T1000 (cell line): ENCODE data around the gene LIX1.

Experiments used
- DNase-seq: peaks from one replicate; lab custom pipeline; 2025; ENCODE audit warnings: mixed read lengths; lab: John Stamatoyannopoulos, UW

LIX1 gene

GRCh38 chr5:97073420-97073819 is 69.0 kb downstream of the LIX1 start:
- no peak for DNase-seq

GRCh38 chr5:97072696-97073095 is 69.7 kb downstream of the LIX1 start:
- no peak for DNase-seq

- DNase-seq = no peak
Observed at GRCh38 chr5:97071993-97072392, 70.4 kb downstream of the LIX1 start.

- no peak for DNase-seq
Observed at GRCh38 chr5:97071101-97071500, 71.3 kb downstream of the LIX1 start.

- no peak for DNase-seq
Observed at GRCh38 chr5:97070234-97070633, 72.2 kb downstream of the LIX1 start.

DNA sequence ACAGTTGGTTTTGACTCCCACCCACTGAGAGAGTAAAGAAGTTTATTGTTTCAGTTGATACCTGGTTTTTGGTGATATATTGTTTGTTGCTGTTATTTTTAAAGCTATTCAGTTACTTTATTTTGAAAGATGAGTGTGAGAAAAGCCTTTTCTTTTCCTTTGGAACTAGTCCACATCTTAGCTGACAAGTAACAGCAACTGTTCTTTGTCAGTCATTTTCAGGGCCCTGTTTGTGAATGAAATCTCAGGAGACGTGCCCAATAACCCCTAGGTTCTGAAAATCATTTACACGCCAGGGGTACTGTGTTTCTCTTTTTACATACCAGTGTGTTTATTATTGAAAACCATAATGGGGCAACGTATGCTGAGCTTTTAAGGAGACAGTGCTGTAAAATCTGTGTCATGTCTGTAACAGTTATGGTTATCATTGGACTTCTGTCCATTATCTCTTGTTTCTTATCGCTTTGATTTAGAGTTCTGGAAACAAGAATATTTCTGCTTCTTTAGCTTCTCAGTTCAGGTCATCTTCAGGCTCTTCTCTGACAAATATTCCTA is 75.0 kb downstream of the LIX1 start:
- DNase-seq = no peak

GRCh38 chr5:97065475-97065874 is 76.9 kb downstream of the LIX1 start:
- DNase-seq = no peak

DNA sequence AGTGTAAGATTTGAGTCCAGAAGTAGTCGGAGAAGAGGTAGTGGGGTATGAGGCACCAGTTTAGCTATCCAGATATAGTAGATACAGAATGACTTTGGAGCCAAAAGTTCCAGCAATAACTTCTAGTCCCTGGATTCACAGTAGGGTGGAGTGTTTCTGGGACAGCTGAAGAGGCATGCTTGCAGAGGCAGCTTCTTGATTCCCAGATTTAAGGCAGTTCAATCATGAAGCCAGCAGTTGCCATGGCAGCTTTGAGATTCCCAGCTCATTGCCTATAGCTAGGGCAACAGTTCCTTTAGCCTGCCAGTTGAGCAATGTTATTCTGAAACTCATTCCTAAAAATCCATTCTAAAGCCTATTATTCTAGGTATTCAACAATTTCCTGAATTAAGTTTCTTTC is 79.2 kb downstream of the LIX1 start:
- DNase-seq = no peak

DNA sequence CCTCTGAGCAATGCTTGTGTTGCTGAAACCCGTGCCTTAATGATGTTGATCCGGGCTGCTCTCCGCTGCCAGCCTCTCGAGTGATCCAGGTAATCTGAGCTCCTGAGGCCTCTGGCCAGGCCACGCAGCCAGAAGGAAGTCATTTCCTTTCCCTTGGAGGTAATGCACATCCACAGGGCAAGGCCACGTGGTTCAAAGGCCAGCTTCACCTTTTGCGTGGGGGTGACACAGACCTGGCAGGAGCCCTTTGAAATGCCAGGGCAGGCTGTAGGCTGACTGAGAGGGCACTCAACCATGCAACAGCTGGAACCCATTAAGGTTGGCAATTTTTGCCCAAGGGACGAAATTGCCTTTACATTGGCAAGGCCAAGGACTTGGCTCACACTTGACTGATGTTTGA is 80.4 kb downstream of the LIX1 start:
- no peak for DNase-seq

GRCh38 chr5:97056263-97056662 is 86.1 kb downstream of the LIX1 start:
- no peak for DNase-seq

DNA sequence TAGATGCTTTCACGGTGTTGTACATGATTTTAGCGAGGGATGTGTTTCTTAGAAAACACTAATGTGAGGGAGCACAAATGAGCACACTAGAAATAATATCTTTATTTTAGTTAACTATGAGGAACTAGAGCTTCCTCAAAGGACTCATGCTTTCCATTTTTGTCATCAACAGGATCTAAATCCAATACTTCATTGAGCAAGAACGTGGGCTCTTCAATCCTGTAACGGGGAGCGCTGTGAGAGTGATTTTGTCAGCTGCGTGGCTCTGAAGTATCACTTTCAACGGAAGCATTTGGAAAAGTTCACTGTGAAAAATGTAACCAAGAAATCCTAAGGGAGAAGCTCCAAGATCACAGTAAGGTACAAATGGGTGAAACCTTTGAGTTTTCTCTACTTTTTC is 93.2 kb downstream of the LIX1 start:
- DNase-seq = no peak

DNA sequence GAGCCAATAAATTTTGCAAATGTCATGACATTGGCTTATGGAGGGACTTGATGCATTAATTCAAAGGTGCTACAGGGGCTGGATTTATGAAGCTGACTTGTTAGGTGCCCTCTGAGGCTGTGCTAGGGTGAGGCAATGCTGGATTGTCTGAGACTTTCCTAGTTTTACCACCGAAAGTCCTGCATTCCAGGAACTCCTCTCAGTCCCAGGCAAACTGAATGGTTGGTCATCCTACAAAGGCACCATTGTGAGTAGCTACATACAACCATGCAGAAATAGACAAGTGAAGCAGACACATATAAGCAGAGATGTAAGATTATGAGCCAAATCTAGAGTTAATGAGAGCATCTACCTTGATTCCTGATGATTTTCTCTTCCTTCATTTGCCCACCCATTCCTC is 95.3 kb downstream of the LIX1 start:
- DNase-seq = no peak

- DNase-seq = no peak
Observed at GRCh38 chr5:97046270-97046982, 96.0 kb downstream of the LIX1 start.

DNA sequence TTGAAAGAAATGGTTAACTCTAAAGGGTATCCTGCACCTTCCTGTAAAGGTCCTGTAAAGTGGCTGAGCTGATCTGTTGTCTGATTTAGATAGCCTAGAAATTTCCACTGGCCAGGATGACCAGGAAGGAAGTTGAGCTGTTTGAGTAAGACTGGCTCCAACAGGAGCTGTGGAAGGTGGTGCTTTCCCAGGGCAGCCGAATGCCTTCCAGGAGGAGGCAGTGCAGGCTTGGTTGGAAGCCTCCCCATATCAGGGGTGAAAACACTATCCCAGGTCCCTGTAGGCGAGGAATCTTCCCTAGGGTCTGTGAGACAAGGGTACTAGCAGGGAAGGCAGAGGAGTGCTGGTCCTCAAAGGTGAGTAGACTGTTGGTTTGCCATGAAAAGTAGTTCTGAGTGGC is 98.4 kb downstream of the LIX1 start:
- no peak for DNase-seq

GRCh38 chr5:97043511-97043910 is 98.9 kb downstream of the LIX1 start:
- DNase-seq = no peak

DNA sequence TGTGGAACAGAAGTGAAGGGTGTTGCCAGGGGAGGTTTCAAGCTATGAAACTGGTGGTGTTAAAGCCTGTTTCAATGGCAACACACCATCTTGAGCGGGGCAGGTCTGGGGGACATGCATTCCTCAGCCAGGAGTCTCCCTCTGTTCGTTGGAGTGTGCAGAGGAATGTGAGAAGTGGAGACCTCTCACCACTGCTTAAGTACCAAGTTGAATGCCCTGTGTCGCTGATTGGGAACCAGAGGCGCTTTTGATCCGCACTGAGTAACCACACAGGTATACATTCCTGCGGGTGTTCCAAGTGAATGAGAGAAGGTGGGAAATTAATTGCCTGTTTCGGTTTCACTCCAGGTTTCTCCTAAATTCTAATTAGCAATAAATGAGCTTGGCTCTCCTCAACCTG is 99.4 kb downstream of the LIX1 start:
- no peak for DNase-seq
